UCSD-AML1 (cell line): Measurements from ENCODE around the gene TRIP11.
"Not testable (repeated sequence)": the region's sequence is repeated elsewhere in the genome, so short reads cannot be mapped to it uniquely, and the experiment has no call there.

ENCODE experiments used
- DNase-seq: peaks from one replicate; lab custom pipeline; 2025; ENCODE audit not compliant: unreplicated experiment; lab: John Stamatoyannopoulos, UW

The TRIP11 gene

DNA sequence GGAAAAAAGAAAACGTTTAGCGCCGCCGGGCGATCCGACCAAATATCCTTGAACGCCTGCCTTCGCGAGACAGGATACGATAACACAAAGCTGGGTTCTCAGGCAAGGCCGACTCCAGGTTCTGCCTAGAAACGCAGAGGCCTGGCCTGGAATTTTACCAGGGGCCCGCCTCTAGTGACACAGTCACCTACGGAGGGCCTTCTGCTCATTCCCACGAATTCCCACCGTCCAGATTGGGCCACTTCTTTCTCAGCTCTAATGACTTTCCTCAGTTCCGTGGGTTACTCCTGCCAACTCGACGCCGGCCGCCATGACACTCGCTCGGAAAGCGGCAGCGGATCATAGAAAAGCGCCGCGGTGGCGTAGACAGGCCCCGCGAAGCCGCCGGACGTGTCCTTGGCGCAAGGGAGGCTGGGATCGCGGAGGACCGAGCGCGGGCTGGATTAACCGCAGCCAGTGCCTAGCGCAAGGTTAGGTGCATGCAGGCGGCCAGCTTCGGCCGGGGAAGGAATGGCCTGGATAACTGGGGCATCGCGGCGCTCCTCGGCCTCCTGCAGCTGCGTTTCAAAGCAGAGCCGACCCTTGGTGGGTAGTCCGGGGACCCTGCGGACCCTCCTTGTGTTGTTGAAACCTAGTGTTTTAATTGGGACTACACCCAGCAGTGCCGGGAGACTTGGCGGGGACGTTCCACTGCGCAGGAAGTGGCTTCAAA, at the start of gene TRIP11:
TSS of gene TRIP11 (minus strand) at position 341 of the 712 bp plus-strand sequence. CDS start 374 bp downstream, outside the sequence.
- DNase-seq: peak; percentile 94

DNA sequence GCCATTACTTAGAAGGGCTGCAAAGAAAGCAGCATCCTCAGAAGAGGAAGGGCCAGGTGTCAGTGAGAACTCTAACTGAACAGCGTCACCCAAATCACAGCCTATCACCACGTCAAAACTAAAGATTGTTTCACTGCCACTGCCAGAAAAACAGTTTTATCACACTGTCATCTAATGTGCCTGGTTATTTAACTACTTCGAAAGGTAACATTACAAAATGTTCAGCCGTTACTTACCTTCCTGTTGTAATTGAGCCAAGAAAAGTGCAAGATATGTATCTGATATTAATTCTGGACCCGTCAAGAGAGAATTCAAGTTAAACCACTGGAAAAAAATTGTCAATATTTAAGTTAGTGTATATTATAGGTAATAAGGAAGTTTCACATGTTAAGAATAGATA, 48.6 kb upstream of the TRIP11 start:
- no peak for DNase-seq

DNA sequence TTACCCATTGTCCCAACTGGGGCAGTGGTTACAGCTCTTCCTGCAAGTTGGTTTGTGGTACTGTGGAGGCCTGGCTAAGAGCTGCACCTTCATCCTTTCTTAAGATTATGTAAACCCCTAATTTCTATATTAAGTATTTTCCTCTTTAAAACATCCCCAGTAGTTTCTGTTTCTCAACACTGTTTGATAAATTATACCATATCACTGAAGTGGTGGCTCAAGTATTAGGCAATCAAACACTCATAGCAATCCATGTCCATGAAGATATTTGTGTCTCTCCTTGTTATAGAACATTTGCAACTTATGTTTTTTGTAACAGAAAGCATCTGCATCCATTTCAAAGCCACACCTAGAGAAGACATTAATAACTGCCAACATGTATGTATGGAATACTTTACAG, 34.7 kb upstream of the TRIP11 start:
- DNase-seq: no peak

DNA sequence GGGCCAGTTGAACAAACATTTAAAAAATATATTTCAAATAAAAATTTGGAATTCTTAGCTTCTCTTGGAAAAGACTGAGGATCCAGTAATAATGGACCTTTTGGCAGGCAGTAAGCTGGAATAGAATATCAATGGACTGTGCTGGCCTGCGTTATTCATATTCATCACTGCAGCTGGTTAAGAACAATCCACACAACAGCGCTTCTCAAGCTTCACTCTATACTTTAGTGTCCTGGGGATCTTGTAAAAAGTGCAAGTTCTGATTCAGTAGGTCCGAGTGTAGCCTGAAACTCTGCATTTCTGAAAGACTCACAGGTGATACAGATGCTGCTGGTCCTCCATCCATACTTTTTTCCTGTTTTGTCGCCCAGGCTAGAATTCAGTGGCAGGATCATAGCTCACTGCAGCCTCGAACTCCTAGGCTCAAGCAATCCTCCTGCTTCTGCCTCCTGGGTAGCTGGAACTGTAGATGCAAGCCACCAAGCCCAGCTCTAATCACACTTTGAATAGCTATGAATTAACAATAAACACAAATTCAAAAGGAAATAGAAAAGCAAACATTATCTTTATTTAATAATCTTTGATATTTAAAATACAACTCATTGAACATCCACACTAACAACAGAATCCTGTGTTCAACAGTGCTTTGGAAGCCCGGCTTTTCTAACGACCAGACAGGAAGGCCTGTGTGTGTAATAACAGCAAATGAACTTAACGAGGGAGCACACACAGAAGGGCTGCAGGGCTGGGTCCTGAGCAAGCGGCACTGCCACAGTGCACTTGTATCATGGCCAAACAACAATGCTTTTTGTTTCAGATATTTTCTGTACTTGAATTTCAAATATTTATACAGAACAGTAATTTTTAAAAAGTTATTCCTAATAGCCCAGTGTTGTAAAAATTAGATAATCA, 18.4 kb upstream of the TRIP11 start:
- DNase-seq: no peak

DNA sequence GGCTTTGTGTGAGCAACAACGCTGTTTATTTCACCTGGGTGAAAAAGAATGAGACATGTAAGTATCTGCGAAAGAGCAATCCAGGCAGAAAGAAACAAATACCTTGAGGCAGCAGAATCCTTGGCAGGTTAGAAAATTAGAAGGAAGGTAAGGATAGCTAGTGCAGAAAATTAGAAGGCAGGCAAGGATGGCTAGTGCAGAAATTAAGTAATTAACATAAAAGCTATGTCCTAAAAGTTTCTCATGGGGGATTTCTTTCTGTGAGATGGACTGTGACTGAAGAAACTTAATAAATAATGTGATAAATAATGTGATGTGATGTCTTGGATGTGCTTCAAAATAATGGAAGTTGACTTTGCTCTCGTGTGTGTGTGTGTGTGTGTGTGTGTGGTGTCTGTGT, 9.9 kb upstream of the TRIP11 start:
- DNase-seq: no peak

GRCh38 chr14:92049221-92049620, 9.4 kb upstream of the TRIP11 start:
- DNase-seq: not testable (repeated sequence)

DNA sequence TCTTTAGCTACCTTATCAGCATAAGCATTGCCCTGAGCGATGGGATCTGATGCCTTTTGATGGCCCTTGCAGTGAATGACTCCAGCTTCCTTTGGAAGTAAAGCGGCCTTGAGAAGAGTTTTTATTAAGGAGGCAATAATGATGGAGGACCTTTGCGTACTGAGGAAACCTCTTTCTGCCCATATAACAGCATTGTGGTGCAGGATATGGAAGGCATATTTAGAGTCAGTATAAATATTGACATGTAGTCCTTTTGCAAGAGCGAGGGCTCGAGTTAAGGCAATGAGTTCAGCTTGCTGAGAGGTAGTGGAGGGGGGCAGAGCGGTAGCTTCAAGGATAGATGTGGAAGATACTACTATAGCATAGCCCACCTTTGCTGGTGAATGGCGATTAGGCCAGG, 6.0 kb upstream of the TRIP11 start:
- DNase-seq: not testable (repeated sequence)

DNA sequence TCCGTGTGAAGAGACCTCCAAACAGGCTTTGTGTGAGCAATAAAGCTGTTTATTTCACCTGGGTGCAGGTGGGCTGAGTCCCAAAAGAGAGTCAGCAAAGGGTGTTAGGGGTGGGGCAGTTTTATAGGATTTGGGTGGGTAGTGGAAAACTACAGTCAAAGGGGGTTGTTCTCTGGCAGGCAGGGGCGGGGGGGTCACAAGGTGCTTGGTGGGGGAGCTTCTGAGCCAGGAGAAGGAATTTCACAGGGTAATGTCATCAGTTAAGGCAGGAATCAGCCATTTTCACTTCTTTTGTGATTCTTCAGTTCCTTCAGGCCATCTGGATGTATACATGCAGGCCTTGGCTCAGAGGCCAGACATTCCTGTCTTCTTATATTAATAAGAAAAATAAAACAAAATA, 1.9 kb upstream of the TRIP11 start:
- DNase-seq: not testable (repeated sequence)

DNA sequence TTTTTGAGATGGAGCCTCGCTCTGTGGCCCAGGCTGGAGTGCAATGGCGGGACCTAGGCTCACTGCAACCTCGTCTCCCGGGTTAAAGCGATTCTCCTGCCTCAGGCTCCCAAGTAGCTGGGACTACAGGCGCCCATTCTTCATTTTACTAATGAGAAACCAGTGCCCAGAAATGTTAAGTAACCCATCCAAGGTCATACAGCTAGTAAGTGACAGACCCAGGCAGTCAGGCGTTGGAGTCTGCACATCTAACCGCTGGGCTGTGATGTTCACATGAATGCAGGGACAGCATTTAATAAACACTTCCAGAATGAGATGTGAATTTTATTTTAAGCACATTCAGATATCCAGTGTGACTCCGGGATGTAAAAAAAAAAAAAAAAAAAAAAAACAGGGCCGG, 1.3 kb upstream of the TRIP11 start:
- no peak for DNase-seq

DNA sequence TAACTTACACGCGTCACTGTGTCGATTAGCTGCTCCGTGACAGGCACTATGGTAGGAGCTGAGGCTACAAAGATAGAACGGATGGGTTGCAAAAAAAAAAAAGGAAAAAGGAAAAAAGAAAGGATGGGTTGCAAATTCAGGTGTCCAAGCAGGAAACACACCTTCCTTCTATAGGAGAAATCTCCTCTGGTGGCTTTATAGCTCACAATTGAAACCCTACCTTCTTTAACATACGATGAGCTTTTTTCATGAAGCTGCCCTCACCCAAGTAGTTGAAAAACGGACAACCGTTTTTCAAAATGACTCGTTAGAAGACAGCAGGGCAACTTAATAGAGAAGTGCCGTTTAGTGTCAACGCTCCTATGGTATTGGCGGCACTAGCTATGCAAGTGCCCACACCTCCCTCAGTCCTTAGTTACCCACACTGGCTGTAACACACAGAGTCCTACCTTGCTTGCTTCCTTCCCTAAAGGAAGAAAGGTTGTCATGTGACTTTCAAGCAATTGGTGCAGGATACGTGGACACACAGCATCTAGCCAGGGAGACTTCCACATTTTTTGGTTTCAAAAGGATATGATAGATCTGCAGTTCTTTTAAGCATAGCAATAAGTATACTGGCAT, 682 bp upstream of the TRIP11 start:
- DNase-seq: peak; percentile 19

GRCh38 chr14:92039063-92039718, 668 bp downstream of the TRIP11 start:
- no peak for DNase-seq

- DNase-seq: no peak
These were observed 1.9 kb downstream of the TRIP11 start for GRCh38 chr14:92037989-92038388.

- DNase-seq: no peak
These were observed 4.0 kb downstream of the TRIP11 start for GRCh38 chr14:92035890-92036289.

DNA sequence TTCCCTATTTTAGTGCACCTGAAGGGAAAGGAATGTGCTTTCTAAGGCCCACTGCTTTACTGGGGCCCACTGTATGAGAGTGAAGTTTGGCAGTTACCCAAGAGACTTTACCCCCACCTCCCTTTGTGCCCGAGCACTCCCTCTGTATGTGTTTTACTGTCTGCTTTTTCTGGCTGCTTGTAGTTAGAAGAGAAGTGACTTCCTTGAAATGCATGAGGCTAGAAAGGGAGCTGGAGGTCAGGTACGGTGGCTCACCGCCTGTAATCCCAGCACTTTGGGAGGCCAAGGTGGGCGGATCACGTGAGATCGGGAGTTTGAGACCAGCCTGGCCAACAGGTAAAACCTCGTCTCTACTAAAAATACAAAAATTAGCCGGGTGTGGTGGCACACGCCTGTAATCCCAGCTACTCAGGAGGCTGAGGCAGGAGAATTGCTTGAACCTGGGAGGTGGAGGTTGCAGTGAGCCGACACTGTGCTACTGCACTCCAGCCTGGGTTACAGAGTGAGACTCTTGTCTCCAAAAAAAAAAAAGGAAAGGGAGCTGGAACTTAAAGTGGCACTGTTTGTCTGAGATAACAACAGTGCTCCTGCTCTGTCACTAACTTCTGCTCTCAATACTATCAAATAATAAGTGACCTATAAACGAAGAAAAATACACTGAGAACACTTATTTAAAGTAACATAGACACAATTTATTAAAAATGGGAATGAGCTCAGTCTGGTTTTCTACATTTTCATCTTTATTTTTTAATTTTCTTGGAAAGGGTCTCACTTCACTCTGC, 5.8 kb downstream of the TRIP11 start:
- DNase-seq: no peak

- no peak for DNase-seq
These were observed 6.4 kb downstream of the TRIP11 start for GRCh38 chr14:92033433-92033832.

DNA sequence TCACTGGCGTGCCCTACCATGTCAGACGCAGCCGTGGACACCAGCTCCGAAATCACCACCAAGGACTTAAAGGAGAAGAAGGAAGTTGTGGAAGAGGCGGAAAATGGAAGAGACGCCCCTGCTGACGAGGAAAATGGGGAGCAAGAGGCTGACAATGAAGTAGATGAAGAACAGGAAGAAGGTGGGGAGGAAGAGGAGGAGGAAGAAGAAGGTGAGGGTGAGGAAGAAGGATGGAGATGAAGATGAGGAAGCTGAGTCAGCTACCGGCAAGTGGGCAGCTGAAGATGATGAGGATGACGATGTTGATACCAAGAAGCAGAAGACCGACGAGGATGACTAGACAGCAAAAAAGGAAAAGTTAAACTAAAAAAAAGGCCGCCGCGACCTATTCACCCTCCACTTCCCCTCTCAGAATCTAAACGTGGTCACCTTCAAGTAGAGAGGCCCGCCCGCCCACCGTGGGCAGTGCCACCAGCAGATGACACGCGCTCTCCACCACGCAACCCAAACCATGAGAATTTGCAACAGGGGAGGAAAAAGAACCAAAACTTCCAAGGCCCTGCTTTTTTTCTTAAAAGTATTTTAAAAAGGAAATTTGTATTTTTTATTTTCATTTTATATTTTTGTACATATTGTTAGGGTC, 13.2 kb downstream of the TRIP11 start:
- no peak for DNase-seq

- no peak for DNase-seq
These were observed 17.8 kb downstream of the TRIP11 start for GRCh38 chr14:92022036-92022435.

- no peak for DNase-seq
These were observed 18.3 kb downstream of the TRIP11 start for GRCh38 chr14:92021523-92021922.

GRCh38 chr14:92014040-92014439, 25.8 kb downstream of the TRIP11 start:
- DNase-seq: no peak
